Measurements from ENCODE around the gene SLC17A9. TPM values are rescaled to one million over a fixed set of nuclear protein-coding genes. Genes with fewer than 3 reads are reported as not detected.

SLC17A9 gene
- total and polyA plus RNA-seq, 10 of the 15 experiments (the other 5 are each of a cell fraction or from before 2014, with no cell fraction given) = 0.72 to 74.1 (median 29.4) TPM

GRCh38 chr20:63014710-63015109, 62.2 kb downstream of the SLC17A9 start (continued):
- TF ChIP-seq ZNF592 (IDR thresholded peaks at IDR 0.05) = no peak
- no peak for TF ChIP-seq FOS (IDR thresholded peaks at IDR 0.05; ENCODE audit: borderline replicate concordance, extremely low read depth, insufficient read length)
- no peak for TF ChIP-seq NFIC (IDR thresholded peaks at IDR 0.05; ENCODE audit: low read depth, low read length)
- no peak for TF ChIP-seq CUX1 (IDR thresholded peaks at IDR 0.05; ENCODE audit: insufficient replicate concordance, low read depth, low read length)
- no peak for TF ChIP-seq ELK1 (IDR thresholded peaks at IDR 0.05; ENCODE audit: low read depth, low read length)
- TF ChIP-seq BCL3 (IDR thresholded peaks at IDR 0.05; ENCODE audit: borderline replicate concordance, insufficient read depth, low read depth, low read length, poor library complexity, severe bottlenecking) = no peak
- no peak for TF ChIP-seq BCL11A (IDR thresholded peaks at IDR 0.05; ENCODE audit: low read depth, low read length)
- TF ChIP-seq EGR1 (IDR thresholded peaks at IDR 0.05; ENCODE audit: borderline replicate concordance in 1 of 2, low read depth in 2 of 2, low read length in 2 of 2) = peak in 1 of 2 experiments; percentile 48; a peak in 1 of 3 replicates
- no peak for TF ChIP-seq ZBED1 (IDR thresholded peaks at IDR 0.05; ENCODE audit: borderline replicate concordance)
- TF ChIP-seq BHLHE40 (IDR thresholded peaks at IDR 0.05; ENCODE audit: borderline replicate concordance in 1 of 2, low read depth in 2 of 2, low read length in 1 of 2) = 0 out of 4 replicates have a peak, but pooled peaks of 1 of the 2 experiments have one; percentile 15
- no peak for TF ChIP-seq STAT1 (conservative IDR thresholded peaks at IDR 0.05)
- peak; percentile 6; the same call in 1 of the 2 replicates for TF ChIP-seq YY1 (IDR thresholded peaks at IDR 0.05; ENCODE audit: low read depth, low read length)
- TF ChIP-seq ZNF384 (IDR thresholded peaks at IDR 0.05; ENCODE audit: borderline replicate concordance, low read depth, low read length) = no peak
- no peak for TF ChIP-seq JUND (IDR thresholded peaks at IDR 0.05; ENCODE audit: low read depth, low read length)
- no peak for TF ChIP-seq MEF2B (IDR thresholded peaks at IDR 0.05; ENCODE audit: partially characterized antibody, poor library complexity, severe bottlenecking)
- TF ChIP-seq WRNIP1 (IDR thresholded peaks at IDR 0.05; ENCODE audit: borderline replicate concordance, low read depth, low read length) = no peak
- TF ChIP-seq RELA (IDR thresholded peaks at IDR 0.05; ENCODE audit: borderline replicate concordance, partially characterized antibody) = no peak
- no peak for TF ChIP-seq CHD4 (IDR thresholded peaks at IDR 0.05)
